Upper lobe of right lung (tissue), 1 donor: ENCODE results near the gene GALNTL6. TPM values are rescaled to one million over a fixed set of nuclear protein-coding genes. Genes with fewer than 3 reads are reported as not detected.

Experiments
- ATAC-seq: fragments of 200-7000 bp; cut with Tn5 transposase; one replicate; pipeline ENCODE4 v1.9.1; 2020; ENCODE audit warnings: mild to moderate bottlenecking, moderate library complexity
- DNase-seq: peaks from one replicate; pipeline ENCODE4 v3.0.0-alpha.2; 2020
- H3K27ac ChIP-seq: fragments of 200-600 bp; one replicate; pipeline ENCODE4 v1.8.0; 2022
- H3K27me3 ChIP-seq: fragments of 200-600 bp; one replicate; pipeline ENCODE4 v1.8.0; 2022; ENCODE audit warnings: mild to moderate bottlenecking
- H3K36me3 ChIP-seq: fragments of 200-600 bp; one replicate; pipeline ENCODE4 v1.8.0; 2022
- H3K4me1 ChIP-seq: fragments of 200-600 bp; one replicate; pipeline ENCODE4 v1.8.0; 2022
- H3K4me3 ChIP-seq: fragments of 200-600 bp; one replicate; pipeline ENCODE4 v1.8.0; 2022; ENCODE audit warnings: mild to moderate bottlenecking
- H3K9me3 ChIP-seq: fragments of 200-600 bp; one replicate; pipeline ENCODE4 v1.8.0; 2022
- intact Hi-C: fragments of 100-400 bp; cut with DNase I; formaldehyde crosslinking; loops from one replicate; pipeline ENCODE4 v1.11.0; 2022
- total RNA-seq: library from RNA; stranded (reverse); fragmentation: NEBNext Ultra II Directional; extraction: Animal tissue kit (Norgen Biotek cat#: 25700); gene quantifications from one replicate; pipeline ENCODE4 v1.2.1, GENCODE V29; 2021
- TF ChIP-seq, protein P1 (sequence below): fragments of 200-600 bp; IDR thresholded peaks from one replicate; pipeline ENCODE4 v1.8.0; 2022; ENCODE audit warnings: antibody characterized with exemption
- donor health status: DM: no; HTN: yes; CAD: no; lungs with severe emphysema.

Gene GALNTL6
- total RNA-seq, 1 donor from 2014 or later = 0.20 TPM

DNA sequence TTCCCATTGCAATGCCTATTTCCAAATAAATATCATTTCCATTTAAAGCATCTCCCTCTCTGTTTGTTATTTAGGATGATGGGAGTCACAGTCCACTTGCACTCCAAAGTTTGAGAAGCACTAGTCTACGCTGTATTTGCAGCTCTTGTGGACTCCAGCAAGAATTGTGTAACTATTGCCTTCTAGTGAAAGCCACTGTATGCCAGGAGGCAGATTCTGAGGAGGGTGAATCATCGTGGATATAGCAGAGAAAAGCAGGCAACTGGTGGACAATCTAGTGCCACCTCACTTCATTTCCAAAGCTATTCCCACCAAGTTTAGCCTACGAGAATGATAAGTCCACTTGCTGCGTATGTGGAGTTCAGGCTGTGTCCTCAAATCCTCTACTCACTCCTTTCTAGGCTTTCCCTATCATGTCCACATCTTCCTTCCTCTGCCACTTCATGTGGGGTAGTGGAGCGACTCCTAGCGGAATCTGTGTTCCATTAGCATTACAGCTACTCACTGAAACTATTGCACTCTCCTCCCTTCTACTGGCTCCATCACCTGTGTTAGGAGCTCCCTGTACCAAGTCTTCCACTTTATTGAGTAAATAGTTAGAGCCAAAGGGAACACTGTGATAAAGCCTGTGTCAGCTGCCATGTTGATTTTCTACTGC lies 853.6 kb downstream of the GALNTL6 start:
- H3K27ac ChIP-seq = no peak overlapping the region
- H3K4me3 ChIP-seq = no peak overlapping the region
- no peaks in the 10 kb centered on the region for H3K27me3 ChIP-seq
- no peak for DNase-seq
- no peaks in the 10 kb centered on the region for H3K9me3 ChIP-seq
- ATAC-seq = no peak
- intact Hi-C loops = no loop called here
- TF ChIP-seq, protein P1, sequence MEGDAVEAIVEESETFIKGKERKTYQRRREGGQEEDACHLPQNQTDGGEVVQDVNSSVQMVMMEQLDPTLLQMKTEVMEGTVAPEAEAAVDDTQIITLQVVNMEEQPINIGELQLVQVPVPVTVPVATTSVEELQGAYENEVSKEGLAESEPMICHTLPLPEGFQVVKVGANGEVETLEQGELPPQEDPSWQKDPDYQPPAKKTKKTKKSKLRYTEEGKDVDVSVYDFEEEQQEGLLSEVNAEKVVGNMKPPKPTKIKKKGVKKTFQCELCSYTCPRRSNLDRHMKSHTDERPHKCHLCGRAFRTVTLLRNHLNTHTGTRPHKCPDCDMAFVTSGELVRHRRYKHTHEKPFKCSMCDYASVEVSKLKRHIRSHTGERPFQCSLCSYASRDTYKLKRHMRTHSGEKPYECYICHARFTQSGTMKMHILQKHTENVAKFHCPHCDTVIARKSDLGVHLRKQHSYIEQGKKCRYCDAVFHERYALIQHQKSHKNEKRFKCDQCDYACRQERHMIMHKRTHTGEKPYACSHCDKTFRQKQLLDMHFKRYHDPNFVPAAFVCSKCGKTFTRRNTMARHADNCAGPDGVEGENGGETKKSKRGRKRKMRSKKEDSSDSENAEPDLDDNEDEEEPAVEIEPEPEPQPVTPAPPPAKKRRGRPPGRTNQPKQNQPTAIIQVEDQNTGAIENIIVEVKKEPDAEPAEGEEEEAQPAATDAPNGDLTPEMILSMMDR = no peak
- H3K36me3 ChIP-seq = no peaks in the 10 kb centered on the region
- no peaks in the 10 kb centered on the region for H3K4me1 ChIP-seq

DNA sequence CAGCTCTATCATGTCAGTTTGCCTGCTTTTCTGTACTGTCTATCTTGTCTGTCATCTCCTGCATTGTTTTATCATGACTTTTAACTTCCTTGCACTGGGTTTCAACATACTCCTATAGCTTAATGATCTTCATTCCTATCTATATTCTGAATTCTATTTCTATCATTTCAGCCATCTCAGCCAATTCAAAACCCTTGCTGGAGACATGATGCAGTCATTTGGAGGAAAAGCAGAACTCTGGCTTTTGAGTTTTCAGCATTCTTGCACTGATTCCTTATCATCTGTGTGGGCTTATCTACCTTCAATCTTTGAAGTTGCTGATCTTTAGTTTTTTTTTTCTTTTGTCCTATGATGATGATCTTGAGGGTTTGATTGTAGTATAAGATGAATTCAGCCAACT lies 861.6 kb downstream of the GALNTL6 start:
- Histone ChIP-seq H3K27ac (no peak overlapping the region), H3K27me3 (no peaks in the 10 kb centered on the region), H3K36me3 (no peaks in the 10 kb centered on the region), H3K9me3 (no peaks in the 10 kb centered on the region), H3K4me3 (no peak overlapping the region), H3K4me1 (no peaks in the 10 kb centered on the region)
- intact Hi-C loops = no loop called here
- ATAC-seq (no peak), DNase-seq (no peak)
- TF ChIP-seq, protein P1 = no peak

DNA sequence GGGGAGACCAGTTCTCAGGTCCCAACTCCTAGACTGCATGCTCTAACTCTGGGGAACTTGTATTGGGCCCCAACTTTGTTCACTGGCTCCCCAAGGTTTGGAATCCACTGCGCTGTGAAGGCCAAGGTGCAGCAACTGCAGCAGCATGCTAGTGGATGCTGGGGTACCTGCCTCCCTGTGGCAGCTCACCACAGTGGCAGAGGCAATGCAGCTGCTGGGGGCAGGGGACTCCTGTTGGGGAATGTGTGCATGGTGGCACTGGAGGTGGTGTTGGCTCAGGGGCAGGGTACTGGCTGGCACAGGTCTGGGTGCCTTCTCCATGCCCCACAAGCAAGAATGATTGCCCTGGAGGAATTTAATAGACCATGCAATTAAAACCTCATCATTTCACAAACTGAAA lies 862.0 kb downstream of the GALNTL6 start:
- H3K36me3 ChIP-seq = no peaks in the 10 kb centered on the region
- TF ChIP-seq, protein P1 = no peak
- intact Hi-C loops = no loop called here
- no peaks in the 10 kb centered on the region for H3K27me3 ChIP-seq
- no peak for DNase-seq
- no peaks in the 10 kb centered on the region for H3K9me3 ChIP-seq
- H3K27ac ChIP-seq = no peak overlapping the region
- H3K4me1 ChIP-seq = no peaks in the 10 kb centered on the region
- no peak for ATAC-seq
- H3K4me3 ChIP-seq = no peak overlapping the region

DNA sequence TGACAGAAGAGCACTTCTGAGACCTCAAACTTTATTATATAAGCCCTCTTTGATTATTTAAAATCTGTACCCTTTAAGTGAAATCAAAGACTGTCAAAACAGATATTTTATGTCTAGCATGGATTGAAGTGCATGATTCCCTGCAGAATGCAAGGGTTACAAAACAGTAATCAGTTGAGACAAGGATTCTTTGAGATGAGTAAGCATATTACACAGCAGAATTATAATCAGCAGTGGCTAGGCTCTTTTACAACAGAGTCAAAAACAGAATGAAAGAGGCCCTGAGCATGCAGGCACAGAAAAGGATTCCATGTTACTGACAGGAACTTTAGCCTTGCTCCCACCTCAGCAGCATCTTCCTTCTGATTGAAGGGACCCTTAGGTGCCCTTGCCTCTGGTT lies 867.5 kb downstream of the GALNTL6 start:
- intact Hi-C loops = no loop called here
- TF ChIP-seq, protein P1 = no peak
- Histone ChIP-seq H3K27ac (no peak overlapping the region), H3K36me3 (no peaks in the 10 kb centered on the region), H3K4me1 (no peaks in the 10 kb centered on the region), H3K27me3 (no peaks in the 10 kb centered on the region), H3K9me3 (no peaks in the 10 kb centered on the region), H3K4me3 (no peak overlapping the region)
- DNase-seq = no peak
- no peak for ATAC-seq

DNA sequence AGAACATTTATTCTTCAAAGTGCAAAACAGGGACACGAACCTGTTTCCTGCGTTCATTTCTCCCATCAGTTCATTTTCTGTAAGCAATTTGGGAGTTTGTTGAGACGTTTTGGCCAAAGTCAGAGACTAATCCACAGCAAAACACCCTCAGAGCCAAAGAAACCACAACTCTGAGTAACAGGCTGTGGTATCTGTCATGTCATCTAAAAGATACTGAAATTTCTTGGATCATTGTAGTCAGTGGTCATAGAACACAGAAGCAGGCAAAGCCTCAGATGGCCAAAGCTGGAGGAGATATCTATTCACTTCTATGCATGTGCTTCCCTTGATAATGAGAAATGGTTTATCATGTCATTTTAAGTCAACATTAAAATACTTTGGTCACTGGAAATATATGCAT lies 869.8 kb downstream of the GALNTL6 start:
- Histone ChIP-seq H3K4me1 (no peaks in the 10 kb centered on the region), H3K27me3 (no peaks in the 10 kb centered on the region), H3K9me3 (no peaks in the 10 kb centered on the region), H3K27ac (no peak overlapping the region), H3K36me3 (no peaks in the 10 kb centered on the region), H3K4me3 (no peak overlapping the region)
- ATAC-seq (no peak), DNase-seq (no peak)
- TF ChIP-seq, protein P1 = no peak
- intact Hi-C loops = no loop called here

- H3K36me3 ChIP-seq = no peaks in the 10 kb centered on the region
- no peak for ATAC-seq
- TF ChIP-seq, protein P1 = no peak
- H3K27ac ChIP-seq = no peak overlapping the region
- H3K4me1 ChIP-seq = no peaks in the 10 kb centered on the region
- no peaks in the 10 kb centered on the region for H3K27me3 ChIP-seq
- H3K4me3 ChIP-seq = no peak overlapping the region
- no peak for DNase-seq
- no peaks in the 10 kb centered on the region for H3K9me3 ChIP-seq
- intact Hi-C loops = no loop called here
Measured at GRCh38 chr4:172686021-172686420, 872.8 kb downstream of the GALNTL6 start.
